GM12864 (cell line): ENCODE data around the gene RMRP.
"Not testable (repeated sequence)": the region's sequence is repeated elsewhere in the genome, so short reads cannot be mapped to it uniquely, and the experiment has no call there.

ENCODE experiments used
- DNase-seq: peaks from one replicate; pipeline ENCODE4 v3.0.0-alpha.2; 2011; ENCODE audit warnings: low read depth
- H3K4me3 ChIP-seq: 2 replicates; pipeline ENCODE4 v1.5.1; 2011; ENCODE audit warnings: mild to moderate bottlenecking, low read depth, low read length, control low read depth
- CTCF ChIP-seq: IDR thresholded peaks from 2 replicates; pipeline ENCODE4 v1.5.1; 2011; ENCODE audit warnings: low read depth, mild to moderate bottlenecking, moderate library complexity, low read length, control low read depth, inconsistent platforms; ENCODE audit errors: missing control alignments

The RMRP gene

DNA sequence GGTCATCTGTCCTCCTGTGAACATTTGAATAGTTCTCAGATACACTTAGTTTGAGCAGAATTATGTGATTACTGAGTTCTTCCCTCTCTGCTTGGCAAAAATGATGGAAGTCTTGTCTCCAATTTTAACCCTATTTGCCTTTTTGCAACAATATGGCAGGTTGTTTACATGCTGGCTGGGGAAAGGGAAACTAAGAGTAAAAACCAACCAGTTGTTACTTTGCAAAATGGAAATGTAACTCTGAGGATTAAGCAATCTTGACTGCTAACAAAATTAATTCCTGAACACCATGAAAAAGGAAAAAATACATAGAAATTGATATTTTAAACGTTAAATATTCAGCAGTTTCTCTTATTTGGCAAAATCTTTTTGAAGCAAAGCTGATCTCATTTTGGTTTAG, 18.2 kb downstream of the RMRP start:
- DNase-seq, result no peak
- TF ChIP-seq CTCF, result no peak
- no peak overlapping the region for H3K4me3 ChIP-seq

DNA sequence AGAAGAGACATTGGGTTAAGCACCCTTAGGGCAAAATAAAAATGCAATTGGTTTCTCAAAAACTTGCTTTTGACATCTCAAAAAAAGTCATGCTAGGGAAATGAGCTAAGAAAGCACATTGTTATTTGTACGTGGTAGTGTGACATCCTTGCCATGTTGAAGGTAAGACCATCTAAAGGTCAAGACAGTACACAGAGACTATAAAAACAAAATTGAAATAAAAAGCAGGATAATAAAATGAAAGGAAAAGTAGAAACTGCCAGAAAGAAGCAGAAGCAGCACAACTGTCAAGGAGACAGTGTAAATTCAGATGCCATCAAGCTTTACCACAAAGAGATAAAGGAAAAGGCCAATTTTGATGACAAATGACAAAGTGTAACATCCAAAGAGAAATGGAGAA, 18.6 kb downstream of the RMRP start:
- DNase-seq, H3K4me3 ChIP-seq: not testable (repeated sequence)

GRCh38 chr9:35638751-35639150, 19.1 kb downstream of the RMRP start:
- not testable (repeated sequence) for H3K4me3 ChIP-seq, DNase-seq

GRCh38 chr9:35637427-35637955, 20.3 kb downstream of the RMRP start:
- DNase-seq, H3K4me3 ChIP-seq: not testable (repeated sequence)

DNA sequence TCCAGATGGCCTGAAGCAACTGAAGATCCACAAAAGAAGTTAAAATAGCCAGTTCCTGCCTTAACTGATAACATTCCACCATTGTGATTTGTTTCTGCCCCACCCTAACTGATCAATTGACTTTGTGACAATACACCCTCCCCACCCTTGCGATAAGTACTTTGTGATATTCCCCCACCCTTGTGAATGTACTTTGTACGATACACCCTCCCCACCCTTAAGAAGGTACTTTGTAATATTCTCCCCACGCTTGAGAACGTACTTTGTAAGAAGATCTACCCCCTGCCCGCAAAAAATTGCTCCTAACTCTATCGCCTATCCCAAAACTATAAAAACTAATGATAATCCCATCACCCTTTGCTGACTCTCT, 21.0 kb downstream of the RMRP start:
- not testable (repeated sequence) for H3K4me3 ChIP-seq

GRCh38 chr9:35636135-35636876, 21.5 kb downstream of the RMRP start:
- DNase-seq, result no peak
- no peak overlapping the region for H3K4me3 ChIP-seq

More for the DNA sequence above, 21.0 kb downstream of the RMRP start:
- not testable (repeated sequence) for DNase-seq

DNA sequence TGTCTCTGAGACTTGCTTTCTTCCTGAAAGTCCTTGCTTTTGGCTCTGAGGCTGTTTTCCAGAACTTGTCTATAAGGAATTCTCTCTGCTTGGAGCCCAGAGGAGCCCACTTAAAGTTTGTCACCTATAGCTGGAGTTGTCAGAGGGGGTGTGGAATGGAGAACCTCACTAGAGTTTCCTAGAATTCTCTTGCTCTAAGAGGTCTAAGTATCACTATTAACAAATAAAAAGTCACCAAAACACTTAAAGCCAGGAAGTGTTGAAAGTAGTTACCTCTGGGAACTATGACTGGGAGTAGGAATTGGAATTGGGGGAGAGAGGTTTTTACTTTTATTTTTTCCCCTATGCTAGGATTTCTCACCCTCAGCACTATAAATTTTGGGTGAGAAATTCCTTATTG, 22.1 kb downstream of the RMRP start:
- no peak for DNase-seq
- H3K4me3 ChIP-seq, result no peak overlapping the region

More at GRCh38 chr9:35636135-35636876, 21.5 kb downstream of the RMRP start:
- TF ChIP-seq CTCF, result no peak

DNA sequence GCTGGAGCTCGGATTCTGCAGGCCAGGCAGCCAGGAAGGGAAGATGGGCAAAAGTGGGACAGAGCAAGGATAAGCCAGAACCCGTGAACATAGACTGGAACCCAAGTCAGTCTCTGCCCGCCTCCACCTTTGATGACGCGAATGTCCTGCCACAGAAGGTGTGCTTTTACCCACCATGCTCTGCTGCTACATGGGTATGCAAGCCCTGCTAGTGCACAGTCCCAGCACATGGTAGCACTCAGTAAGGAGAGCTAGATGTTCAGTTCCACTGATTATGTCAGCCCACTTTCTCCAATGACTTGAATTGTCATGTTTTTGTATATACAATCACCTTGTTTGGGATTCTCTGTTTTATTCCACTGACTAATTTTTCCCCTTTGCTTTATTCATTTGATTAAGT, 28.2 kb downstream of the RMRP start:
- no peak for TF ChIP-seq CTCF
- no peak overlapping the region for H3K4me3 ChIP-seq
- DNase-seq, result no peak

More for the DNA sequence above, 22.1 kb downstream of the RMRP start:
- no peak for TF ChIP-seq CTCF

DNA sequence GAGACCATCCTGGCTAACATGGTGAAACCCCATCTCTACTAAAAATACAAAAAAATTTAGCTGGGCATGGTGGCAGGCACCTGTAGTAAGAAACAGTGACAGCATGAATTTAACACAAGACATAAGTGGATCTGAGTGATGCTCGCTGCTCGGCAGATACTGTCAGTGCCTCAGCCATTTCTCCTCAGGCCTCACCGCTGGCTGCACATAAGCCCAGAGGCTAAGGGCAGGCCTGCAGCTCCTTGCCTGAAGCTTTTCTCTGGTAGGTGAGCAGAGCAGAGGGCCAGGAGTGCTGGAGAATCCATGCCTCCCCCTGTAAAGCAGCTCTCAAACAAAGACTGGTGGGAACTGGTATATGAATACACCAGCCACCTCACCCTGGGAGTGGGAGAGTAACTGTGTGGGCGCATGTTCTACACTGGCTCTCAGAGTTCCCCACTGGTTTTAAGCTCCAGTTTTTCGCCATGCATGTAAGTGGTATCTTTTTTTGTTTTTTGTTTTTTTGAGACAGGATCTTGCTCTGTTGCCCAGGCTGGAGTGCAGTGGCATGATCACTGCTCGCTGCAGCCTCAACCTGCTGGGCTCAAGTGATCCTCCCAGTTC, 29.3 kb downstream of the RMRP start:
- no peak overlapping the region for H3K4me3 ChIP-seq
- DNase-seq, result no peak
- TF ChIP-seq CTCF, result no peak
